Activated CD8-positive, alpha-beta T cell treated with anti-CD3 and anti-CD28 coated beads for 36 hours (primary cell): ENCODE measurements around the gene RASL11A. TPM values are rescaled to one million over a fixed set of nuclear protein-coding genes. Genes with fewer than 3 reads are reported as not detected.

Source experiments
- ATAC-seq: fragments of 200-7000 bp; cut with Tn5 transposase; one replicate; pipeline ENCODE4 v1.10.0; 2021; ENCODE audit warnings: mild to moderate bottlenecking, moderate library complexity
- CTCF ChIA-PET: fragments of 350-600 bp; sonication (Branson Sonifier 250); formaldehyde crosslinking; loops from one replicate; lab custom pipeline; 2021; ENCODE audit warnings: antibody characterized with exemption; lab: Charles Lee
- POLR2A ChIA-PET: fragments of 350-600 bp; sonication (Branson Sonifier 250); formaldehyde crosslinking; loops from one replicate; lab custom pipeline; 2021; ENCODE audit warnings: antibody characterized with exemption; lab: Charles Lee
- DNase-seq: peaks from one replicate; pipeline ENCODE4 v3.0.0-alpha.2; 2020
- H3K27ac Mint-ChIP-seq: one replicate; pipeline ENCODE4 v1.8.0; 2021; ENCODE audit warnings: mild to moderate bottlenecking, mixed read lengths
- H3K27me3 Mint-ChIP-seq: one replicate; pipeline ENCODE4 v1.8.0; 2021; ENCODE audit warnings: mixed read lengths
- H3K36me3 Mint-ChIP-seq: one replicate; pipeline ENCODE4 v1.8.0; 2021; ENCODE audit warnings: low read depth, mixed read lengths
- H3K4me1 Mint-ChIP-seq: one replicate; pipeline ENCODE4 v1.8.0; 2021; ENCODE audit warnings: low read depth, mixed read lengths
- H3K4me3 Mint-ChIP-seq: one replicate; pipeline ENCODE4 v1.8.0; 2021; ENCODE audit warnings: mild to moderate bottlenecking, moderate library complexity, mixed read lengths
- H3K9me3 Mint-ChIP-seq: one replicate; pipeline ENCODE4 v1.8.0; 2021; ENCODE audit warnings: mixed read lengths
- intact Hi-C: fragments of 100-400 bp; cut with micrococcal nuclease; formaldehyde crosslinking; loops from one replicate; pipeline ENCODE4 v1.10.0; 2022
- total RNA-seq, 2 experiments: library from RNA; stranded (reverse); gene quantifications; one replicate each; pipeline ENCODE4 v1.2.3, GENCODE V29; 2021
- TF ChIP-seq, protein P1 (sequence below): fragments of 200-600 bp; IDR thresholded peaks from one replicate; pipeline ENCODE4 v1.8.0; 2022; ENCODE audit warnings: antibody characterized with exemption, mild to moderate bottlenecking

RASL11A gene
- total RNA-seq, 2 experiments from 2014 or later: 2.7 to 3.1 TPM

DNA sequence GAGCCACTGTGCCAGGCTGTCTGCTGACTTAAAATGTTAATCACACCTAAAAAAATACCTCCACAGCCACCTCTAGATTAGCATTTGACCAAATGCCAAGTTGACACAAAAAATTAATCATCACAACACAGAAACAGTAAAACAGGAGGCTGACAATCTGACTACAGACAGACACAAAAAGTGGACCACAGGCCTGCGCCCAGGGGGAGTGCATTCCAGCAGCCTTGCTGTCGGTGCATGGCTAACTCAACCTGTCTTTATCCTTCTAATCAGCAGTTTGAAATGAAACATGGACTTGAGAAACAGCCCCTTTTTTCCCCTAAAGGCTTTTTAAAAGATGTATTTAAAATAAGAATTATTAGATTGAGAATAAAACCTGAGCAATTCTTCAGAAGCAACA, 34.0 kb downstream of the RASL11A start:
- CTCF ChIA-PET: no interaction called here
- ATAC-seq: no peak
- Mint-ChIP-seq H3K4me3 (no peak overlapping the region), H3K9me3 (peaks cover 6% of the 10 kb centered on the region), H3K4me1 (peaks cover 22% of the 10 kb centered on the region), H3K27me3 (no peaks in the 10 kb centered on the region), H3K36me3 (no peaks in the 10 kb centered on the region), H3K27ac (no peak overlapping the region)
- TF ChIP-seq, protein P1, sequence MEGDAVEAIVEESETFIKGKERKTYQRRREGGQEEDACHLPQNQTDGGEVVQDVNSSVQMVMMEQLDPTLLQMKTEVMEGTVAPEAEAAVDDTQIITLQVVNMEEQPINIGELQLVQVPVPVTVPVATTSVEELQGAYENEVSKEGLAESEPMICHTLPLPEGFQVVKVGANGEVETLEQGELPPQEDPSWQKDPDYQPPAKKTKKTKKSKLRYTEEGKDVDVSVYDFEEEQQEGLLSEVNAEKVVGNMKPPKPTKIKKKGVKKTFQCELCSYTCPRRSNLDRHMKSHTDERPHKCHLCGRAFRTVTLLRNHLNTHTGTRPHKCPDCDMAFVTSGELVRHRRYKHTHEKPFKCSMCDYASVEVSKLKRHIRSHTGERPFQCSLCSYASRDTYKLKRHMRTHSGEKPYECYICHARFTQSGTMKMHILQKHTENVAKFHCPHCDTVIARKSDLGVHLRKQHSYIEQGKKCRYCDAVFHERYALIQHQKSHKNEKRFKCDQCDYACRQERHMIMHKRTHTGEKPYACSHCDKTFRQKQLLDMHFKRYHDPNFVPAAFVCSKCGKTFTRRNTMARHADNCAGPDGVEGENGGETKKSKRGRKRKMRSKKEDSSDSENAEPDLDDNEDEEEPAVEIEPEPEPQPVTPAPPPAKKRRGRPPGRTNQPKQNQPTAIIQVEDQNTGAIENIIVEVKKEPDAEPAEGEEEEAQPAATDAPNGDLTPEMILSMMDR: no peak
- intact Hi-C loops: no loop called here
- DNase-seq: no peak
- POLR2A ChIA-PET: no interaction called here

DNA sequence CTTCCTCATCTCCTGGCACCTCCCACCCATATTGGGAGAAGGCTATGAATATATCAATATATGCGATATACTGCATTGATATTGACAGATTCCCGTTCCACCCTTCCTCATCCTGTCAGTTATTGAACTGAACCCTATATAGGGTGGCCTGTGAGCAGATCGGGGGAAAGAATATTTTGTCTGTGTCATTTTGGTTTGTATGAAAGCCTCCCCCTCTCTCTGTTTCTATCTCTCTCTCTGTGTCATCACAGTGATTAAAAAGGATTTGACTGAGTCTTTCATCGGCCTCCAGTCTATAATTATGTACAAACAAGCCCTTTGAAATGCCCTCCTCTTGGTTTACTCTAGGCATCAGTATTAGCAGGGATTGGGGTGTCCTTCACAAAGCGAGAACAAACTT, 35.7 kb downstream of the RASL11A start:
- H3K36me3 Mint-ChIP-seq: no peaks in the 10 kb centered on the region
- peaks cover 22% of the 10 kb centered on the region for H3K4me1 Mint-ChIP-seq
- H3K9me3 Mint-ChIP-seq: peaks cover 6% of the 10 kb centered on the region
- no peak overlapping the region for H3K4me3 Mint-ChIP-seq
- ChIA-PET CTCF (interaction anchor here (1.5 kb wide), 1 partner anchor 33 kb away, joined by 4 read pairs; no protein-coding TSS in a partner anchor), POLR2A (no interaction called here)
- no peak for DNase-seq
- no peaks in the 10 kb centered on the region for H3K27me3 Mint-ChIP-seq
- H3K27ac Mint-ChIP-seq: peak overlapping the region; percentile 63
- peak; percentile 51 for ATAC-seq
- TF ChIP-seq, protein P1: no peak
- intact Hi-C loops: no loop called here

DNA sequence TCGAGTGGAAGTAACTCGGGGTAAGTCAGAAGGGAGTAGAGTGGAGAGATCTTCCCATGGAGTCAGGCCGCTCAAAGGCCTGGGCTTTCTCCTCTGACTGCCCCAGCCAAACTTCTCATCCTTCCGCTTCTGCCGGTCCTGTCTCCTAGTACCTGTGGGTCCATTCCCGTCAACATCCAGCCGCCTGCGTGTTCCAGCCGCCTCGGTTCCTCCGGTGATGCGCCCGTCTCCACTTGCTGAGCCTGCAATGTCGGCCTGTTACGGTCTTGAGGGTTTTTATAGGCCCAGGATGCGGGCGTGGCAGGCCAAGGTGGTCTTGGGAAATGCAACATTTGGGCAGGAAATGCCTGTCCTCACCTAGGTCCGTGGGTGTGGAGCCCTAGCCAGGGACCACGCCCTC, 38.3 kb downstream of the RASL11A start:
- CTCF ChIA-PET: no interaction called here
- ATAC-seq: no peak

DNA sequence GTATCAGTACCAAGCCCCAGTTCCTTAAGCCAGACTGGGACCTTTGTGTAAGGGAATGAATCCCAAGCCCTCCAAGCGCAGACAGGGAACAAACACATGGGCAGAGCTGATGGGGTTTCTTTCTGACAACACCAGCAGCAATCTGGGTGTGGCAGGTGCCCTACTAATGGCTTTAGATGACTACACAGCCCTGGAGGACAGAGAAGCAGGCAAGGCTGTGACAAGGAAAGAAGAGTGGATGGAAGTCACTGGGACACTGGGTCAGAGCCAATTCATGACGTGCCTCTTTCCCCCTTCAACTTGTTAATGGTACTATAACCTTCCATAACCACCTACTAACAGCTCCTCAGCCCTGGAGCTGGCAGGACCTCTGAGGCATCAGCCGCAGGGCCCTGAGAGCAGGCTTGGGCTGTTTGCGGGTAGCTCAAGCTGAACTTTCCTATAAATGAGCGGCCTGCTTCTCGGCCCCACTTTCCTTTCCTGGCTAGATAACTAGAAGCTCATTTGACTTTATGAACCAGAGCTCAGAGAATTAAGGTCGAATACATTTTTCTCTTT, 38.9 kb downstream of the RASL11A start:
- POLR2A ChIA-PET: interaction anchor here (1.1 kb wide), 1 partner anchor 51 kb away, joined by 3 read pairs; no protein-coding TSS in a partner anchor
- intact Hi-C loops: no loop called here
- DNase-seq (no peak), ATAC-seq (no peak)
- H3K9me3 Mint-ChIP-seq: no peaks in the 10 kb centered on the region
- H3K27me3 Mint-ChIP-seq: no peaks in the 10 kb centered on the region
- H3K36me3 Mint-ChIP-seq: no peaks in the 10 kb centered on the region
- no peak overlapping the region for H3K27ac Mint-ChIP-seq
- TF ChIP-seq, protein P1: no peak
- H3K4me1 Mint-ChIP-seq: peaks cover 11% of the 10 kb centered on the region
- CTCF ChIA-PET: interaction anchor here (0.8 kb wide), 1 partner anchor 324 kb away, joined by 4 read pairs; no protein-coding TSS in a partner anchor
- H3K4me3 Mint-ChIP-seq: no peak overlapping the region

More for the DNA sequence above, 38.3 kb downstream of the RASL11A start:
- TF ChIP-seq, protein P1: no peak
- H3K4me3 Mint-ChIP-seq: no peak overlapping the region
- peaks cover 11% of the 10 kb centered on the region for H3K4me1 Mint-ChIP-seq
- no peak overlapping the region for H3K27ac Mint-ChIP-seq
- H3K36me3 Mint-ChIP-seq: no peaks in the 10 kb centered on the region
- H3K27me3 Mint-ChIP-seq: no peaks in the 10 kb centered on the region
- intact Hi-C loops: no loop called here
- no peak for DNase-seq
- H3K9me3 Mint-ChIP-seq: no peaks in the 10 kb centered on the region
- POLR2A ChIA-PET: interaction anchor here (1.1 kb wide), 1 partner anchor 51 kb away, joined by 3 read pairs; no protein-coding TSS in a partner anchor

DNA sequence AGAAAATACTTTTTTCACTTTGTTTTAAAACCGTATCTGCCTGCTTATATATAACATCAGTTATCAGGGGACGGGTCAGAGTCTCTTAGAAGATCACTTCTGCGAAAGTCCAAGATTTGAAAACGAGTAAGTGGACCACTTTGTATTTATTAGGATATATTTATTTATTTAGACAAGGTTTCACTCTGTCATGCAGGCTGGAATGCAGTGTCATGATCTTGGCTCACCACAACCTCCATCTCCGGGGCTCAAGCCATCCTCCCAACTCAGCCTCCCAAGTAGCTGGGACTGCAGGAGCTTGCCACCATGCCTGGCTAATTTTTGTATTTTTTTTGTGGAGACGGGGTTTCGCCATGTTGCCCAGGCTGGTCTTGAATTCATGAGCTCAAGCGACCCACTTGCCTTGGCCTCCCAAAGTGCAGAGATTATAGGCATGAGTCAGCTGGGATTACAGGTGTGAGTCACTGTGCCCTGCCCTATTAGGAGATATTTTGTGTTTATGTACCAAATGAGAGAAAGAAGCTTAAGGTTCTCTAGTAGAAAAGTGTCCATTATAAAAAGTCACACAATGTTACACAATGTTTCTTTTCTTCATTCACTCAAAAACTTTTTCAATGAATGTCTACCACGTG, 39.5 kb downstream of the RASL11A start:
- CTCF ChIA-PET: interaction anchor here (0.8 kb wide), 1 partner anchor 324 kb away, joined by 4 read pairs; no protein-coding TSS in a partner anchor

More for the DNA sequence above, 39.5 kb downstream of the RASL11A start:
- peaks cover 11% of the 10 kb centered on the region for H3K4me1 Mint-ChIP-seq
- no peak overlapping the region for H3K4me3 Mint-ChIP-seq
- ATAC-seq: no peak
- no peaks in the 10 kb centered on the region for H3K9me3 Mint-ChIP-seq
- no peaks in the 10 kb centered on the region for H3K36me3 Mint-ChIP-seq
- no peak for DNase-seq
- POLR2A ChIA-PET: interaction anchor here (1.1 kb wide), 1 partner anchor 52 kb away, joined by 3 read pairs; no protein-coding TSS in a partner anchor
- H3K27me3 Mint-ChIP-seq: no peaks in the 10 kb centered on the region
- TF ChIP-seq, protein P1: no peak
- no peak overlapping the region for H3K27ac Mint-ChIP-seq
- intact Hi-C loops: no loop called here
